Activated CD8-positive, alpha-beta memory T cell treated with anti-CD3 and anti-CD28 coated beads for 24 hours (primary cell): ENCODE results near the gene ETNPPL.
"Not testable (repeated sequence)": the region's sequence is repeated elsewhere in the genome, so short reads cannot be mapped to it uniquely, and the experiment has no call there.

Experiments used
- DNase-seq: peaks from one replicate; pipeline ENCODE4 v3.0.0-alpha.2; 2020

ETNPPL gene

DNA sequence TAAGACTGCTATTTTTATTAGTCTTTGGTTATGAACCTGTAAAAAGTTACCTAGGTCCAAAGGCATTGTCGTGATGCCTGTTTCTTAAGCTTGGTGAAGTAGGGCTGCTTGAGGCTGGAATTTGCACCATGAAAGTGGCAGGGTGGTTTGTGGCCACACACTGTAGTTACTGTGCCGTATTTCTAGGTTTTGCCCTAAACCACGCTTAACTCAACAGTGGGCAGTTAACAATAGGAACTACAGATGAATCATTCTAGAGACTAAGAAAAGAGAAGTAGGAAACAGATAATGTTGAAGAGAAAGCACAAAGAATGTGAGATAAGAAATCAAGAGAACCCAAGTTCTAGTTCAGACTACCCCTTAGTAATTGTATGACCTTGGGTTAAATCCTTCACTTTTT is 11.5 kb downstream of the ETNPPL start:
- no peak for DNase-seq

DNA sequence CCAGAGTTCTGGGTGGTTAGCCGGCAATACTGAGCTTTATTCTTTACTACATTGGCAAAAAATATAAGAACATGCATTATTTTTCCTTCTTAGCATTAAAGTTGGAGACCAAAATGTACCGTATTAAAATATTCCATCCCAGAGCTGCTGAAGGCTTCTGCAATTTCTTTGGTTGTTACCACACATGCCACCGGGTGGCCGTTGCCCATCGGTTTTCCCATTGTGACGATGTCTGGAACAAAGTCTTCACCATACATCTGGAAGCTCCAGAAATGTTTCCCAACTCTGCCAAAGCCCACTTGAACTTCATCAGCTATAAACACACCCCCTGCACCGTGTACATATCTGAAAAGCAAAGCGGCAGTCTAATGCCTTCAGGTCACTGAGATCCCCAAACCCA is 13.7 kb downstream of the ETNPPL start:
- DNase-seq, result no peak

DNA sequence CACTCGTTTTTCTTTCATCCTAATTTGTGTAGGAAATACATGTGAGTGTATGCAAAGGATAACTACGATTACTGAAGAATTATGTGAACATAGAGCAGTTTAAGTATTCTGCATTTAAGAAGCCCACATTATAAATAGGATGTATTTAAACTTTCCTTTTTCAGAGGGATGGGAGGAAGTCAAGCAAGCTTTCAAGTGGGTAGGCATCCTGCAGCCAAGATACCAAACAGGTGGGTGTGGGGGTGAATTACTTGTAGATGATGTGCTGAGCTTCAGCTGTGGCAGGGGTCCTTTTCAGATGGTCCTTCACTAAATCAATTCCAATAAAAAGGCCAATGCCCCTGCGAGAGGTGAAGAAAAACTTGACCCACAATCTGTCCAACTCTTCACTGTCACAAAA is 16.3 kb downstream of the ETNPPL start:
- DNase-seq, result no peak

DNA sequence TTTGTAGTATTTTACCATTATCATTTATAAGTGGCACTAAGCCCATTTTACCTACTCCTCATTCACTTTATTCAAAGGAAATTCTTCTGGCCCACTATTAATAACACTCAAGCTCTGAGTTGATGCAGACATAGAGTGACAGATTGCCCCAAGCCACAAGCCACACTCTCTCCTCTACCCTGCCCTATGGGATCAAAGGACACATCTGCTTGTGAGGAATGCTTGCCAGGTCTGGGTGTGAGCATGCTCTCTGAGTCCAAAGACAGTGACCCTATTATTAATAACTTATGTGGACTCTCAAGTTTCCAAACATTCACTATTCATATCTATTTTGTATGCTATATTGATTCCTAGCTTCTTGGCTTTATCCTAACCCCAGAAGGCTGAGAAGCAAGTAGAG is 18.5 kb downstream of the ETNPPL start:
- DNase-seq, result no peak

DNA sequence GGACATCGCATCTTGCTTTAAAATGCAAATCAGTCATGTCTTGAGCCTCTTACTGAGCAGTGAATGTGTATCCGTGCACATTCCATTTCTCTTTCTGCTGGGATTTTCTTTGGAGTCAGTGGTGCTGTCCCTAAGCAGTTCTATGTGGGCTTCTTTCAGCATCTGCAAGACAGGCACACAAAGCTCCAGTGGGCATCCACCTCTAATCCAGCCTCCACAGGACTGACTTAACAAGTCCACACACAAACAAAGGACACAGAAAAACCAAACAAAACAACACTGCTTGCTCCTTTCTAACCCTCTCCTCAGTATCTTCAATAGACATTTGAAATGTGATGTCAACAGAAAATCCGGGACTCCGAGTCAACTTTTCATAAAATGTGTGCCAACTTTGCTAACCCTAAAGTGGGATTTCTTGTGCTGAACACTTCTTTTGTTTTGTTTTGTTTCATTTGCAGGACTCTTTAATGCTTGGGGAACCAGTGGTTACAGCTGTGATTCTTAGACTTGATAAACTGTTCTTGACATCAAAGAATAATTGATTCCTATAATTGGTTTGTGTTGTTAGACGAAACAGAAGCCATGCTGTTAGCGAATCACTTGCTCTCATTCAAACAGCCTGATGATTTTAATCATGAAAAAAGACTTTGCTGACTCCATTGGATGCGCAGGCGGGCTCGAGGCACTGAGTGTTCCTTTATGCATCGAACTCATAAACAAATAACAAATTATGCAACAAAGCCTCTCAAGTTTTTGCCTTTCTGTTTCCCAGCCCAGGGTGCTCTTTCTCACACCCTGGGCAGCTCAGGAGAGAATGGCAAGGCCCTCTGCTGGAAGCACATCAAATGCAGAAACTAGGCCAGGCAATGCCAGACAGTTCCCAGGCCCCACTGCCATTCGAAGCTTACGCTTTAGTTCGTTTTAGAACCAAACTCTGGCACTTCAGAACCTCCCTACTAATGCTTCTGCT is 20.1 kb downstream of the ETNPPL start:
- no peak for DNase-seq

DNA sequence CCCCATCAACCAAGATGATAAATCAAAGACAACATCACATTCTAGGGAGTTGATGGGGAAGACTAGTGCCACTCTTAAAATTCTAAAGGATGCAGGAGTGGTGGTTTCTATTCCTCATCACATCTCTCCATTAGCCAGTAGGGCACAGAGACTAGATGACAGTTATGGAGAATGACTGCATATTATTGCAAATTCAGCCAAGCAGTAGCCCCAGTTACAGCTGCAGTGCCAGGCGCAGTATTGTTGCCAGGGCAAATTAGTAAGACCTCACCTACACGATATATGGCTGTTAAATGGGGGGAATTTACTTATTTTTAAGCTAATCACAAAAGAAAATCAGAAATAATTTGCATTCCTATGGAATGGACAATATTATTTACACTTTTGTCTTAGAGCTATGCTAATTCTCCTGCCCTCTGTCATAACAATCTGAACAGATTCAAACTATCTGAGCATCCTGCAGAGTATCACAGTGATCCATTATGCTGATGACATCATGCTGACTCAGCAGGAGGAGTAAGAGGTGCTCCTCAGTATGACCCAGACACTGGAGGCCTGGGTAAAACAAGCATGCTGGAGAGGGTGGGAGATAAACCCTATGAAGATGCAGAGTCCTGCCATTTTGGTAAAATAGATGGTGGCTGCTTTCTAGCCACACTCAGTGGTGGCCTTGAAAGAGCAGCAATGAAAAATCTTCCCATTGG is 24.7 kb downstream of the ETNPPL start:
- DNase-seq, result no peak

DNA sequence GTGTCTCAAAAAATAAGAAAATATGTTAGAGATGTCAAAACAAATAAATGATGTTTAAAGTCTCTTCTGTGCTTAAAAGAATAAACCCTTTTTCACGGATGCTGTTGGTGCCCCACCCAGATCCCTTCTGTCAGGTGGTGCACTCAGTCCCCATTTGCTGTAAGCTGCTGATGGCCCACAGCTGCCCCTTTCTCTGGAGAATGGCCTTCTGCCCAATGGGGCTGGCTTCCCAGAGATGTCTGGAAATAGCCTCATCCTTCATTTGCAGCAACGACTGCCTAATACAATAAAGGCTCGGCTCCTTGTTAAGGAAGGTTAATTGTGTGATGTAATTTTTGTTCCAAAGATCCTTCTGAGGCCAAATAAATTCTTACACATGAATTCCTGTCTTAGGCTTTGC is 31.8 kb downstream of the ETNPPL start:
- no peak for DNase-seq

DNA sequence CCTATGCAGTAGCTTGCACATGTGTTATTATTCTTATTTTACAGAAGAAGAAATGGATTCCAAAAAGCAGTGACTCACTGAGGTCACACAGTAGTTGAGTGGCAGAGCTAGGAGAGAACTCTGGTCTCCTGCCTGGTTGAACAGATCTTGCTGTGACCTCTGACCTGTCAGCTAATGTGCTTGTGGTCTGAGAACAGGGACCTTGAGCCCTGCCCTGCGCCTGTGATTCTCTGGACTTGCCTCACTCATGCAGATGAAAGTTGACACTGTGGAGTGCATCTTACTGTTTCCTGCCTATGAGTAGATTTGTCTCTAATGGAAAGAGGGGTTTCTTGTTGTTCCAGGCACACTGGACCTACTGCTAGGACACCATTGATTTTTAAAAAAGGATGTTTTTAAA is 32.3 kb downstream of the ETNPPL start:
- no peak for DNase-seq

DNA sequence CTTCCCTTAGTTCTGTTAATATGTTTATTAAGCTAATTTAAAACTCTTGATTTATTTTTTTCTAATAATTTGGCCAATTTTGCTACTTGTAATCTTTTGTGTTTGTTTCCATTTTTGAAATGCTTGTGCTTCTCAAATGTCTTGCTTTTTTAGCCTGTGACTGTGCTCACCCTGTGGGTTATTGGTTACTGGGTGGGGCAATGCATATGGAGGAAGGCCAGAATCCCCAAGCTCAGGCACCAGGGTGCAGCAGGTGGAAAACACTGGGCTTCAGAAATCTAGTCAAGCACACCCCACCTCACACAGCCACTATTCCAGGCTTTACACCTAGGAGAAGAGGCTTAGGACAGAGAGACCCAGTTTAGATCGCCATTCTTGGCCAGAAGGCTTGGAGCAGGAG is 33.1 kb downstream of the ETNPPL start:
- DNase-seq, result no peak

DNA sequence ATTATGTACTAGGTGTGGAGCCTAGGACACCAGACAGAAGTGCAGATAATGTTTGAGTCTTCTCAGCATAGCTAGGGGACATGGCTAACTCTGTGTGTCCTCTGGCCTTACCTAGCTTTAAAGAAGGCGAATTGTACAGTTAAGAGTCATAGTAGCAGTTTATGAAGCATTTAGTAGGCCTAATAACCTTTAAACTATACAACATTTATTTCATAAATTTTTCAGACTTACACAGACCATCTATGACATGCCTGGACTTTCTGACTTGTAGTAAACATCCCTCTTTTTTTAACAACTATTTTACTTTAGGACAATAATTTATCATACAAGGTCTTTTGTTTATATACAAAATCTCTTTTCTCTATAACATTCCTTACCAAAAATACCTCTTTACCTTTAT is 37.4 kb downstream of the ETNPPL start:
- no peak for DNase-seq

DNA sequence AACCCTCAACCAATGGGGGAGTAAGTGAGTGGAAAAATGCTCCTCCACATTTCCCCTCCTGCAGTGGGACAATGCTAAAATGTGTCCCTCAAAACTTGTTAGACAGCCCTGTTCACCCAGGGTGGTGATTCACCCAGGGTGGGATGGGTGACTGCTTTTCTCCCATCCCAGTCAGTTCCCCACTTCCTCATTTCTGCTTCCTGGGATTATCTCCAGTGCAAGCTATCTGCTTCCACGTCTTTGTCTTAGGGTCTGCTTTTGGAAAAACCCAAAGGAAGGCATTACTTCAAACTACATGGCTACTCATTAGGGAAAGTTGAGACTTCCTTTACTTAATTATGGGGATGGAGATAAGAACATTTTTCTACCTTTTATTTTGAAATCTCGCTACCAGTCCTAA is 45.5 kb downstream of the ETNPPL start:
- DNase-seq, result no peak

DNA sequence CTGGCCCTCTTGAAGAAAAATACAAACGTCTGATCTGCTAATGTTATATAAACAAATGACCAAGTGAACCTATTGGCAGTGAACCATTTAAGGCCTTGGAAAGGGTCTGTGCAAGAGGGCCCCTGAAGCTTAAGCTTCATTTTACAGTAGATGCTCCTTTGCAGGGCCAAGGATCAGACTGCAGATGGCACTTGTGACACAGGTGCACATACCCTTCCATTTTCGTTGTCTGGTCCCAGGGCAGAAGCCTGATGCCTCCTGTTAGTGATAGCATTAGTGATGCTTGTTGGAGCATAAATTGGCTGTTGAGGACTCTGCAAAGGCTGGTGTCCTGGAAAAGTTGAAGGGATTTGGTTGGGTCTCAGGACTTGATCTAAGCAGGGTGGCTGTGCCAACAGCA is 46.5 kb downstream of the ETNPPL start:
- no peak for DNase-seq

DNA sequence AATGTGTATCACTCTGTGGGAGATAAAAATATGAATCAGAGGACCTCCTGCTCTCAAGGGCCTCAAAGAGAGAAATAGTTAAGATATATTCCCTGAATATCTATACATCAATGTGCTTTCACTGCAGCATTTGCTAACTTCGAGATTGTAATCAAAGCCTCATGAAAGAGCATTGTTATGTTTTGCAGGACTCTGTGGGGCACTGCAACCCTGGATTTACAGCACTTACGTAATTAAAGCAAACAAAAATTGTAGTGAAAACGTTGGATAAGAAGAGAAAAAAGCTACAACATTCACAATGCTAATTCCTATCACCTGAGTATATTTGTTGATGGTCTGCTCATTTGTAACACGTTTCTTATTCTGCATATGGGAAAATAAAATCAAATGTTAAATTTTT is 48.0 kb downstream of the ETNPPL start:
- DNase-seq, result no peak

DNA sequence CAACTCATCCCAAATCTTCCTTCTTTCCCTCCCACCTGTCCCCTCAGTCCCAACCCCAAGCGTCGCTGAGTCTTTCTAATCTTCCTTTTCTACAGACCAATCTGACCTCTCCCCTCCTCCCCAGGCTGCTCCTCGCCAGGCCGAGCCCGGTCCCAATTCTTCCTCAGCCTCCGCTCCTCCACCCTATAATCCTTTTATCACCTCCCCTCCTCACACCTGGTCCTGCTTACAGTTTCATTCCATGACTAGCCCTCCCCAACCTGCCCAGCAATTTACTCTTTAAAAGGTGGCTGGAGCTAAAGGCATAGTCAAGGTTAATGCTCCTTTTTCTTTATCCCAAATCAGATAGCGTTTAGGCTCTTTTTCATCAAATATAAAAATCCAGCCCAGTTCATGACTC is 52.3 kb downstream of the ETNPPL start:
- not testable (repeated sequence) for DNase-seq

DNA sequence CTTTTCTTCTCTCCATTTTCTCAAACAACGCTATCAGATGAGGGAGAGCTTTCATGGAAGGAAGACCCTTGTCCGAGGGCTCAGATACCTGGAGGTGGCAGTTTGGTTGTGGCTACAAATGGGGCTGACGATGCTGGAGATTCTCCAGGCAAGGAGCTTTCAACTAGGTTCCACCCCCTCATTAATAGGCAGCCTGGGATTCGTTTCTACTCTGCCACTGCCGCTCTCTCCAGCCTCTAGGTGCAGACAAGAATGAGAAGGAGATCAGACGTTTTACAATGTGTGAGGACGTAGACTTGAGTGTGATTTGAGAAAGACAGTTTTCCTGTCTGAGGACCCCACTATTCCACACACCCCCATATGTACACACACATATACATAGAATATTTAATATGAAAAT is 53.1 kb downstream of the ETNPPL start:
- DNase-seq, result no peak

DNA sequence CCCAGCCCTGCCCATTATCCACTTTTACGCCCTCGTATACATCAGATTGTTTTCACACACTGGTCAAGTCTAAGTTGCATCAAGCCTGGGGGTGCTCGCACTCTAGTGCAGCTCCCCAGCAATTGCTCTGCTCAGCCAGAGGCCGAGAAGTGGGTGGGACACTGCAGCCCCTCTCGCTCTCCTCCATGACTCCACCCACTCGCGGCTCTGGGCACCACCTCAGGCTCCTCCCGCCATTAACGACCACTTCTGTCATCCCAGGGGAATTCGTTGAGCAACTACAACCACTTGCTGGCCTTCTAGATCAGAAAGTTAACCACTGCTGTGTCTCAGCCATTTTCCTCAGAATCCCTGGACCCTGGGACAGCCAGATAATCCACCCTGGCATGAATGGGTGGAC is 53.6 kb downstream of the ETNPPL start:
- DNase-seq, result no peak

DNA sequence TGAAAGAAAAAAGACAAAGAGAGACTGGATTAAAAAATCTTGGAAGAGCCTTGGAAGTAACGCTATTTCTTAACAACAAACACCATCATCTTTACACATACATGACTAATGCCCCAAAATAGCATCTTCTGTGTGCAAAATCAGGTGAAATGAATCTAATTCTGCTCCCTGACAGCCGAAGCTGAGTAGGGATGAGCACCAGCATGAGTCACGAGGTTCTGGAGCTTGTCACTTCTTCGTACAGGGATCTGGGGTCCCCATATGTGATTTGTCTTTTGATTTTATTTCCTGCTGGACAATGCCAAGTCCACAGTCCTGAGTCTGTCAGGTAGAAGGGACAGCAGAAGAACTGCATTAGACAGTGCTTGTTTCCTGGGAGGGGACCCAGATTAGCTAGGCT is 56.6 kb downstream of the ETNPPL start:
- no peak for DNase-seq

DNA sequence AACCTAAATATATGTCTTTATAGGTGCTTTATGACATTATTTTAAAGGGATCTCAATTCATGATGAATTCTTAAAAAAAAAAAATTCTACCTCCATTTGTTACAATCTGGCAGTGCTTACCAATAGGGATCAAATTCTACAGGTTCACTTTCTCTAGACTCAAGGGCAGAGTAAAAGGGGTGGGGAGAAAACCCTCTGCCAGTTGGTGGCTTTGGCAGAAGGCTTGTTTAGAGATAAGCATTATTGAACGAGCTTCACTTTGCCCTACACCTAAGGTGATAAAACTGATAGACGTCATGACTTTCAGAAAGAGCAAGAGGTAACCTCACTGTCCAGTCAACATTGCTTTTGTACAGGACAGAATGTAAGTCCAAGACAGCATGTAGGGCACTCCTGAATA is 58.9 kb downstream of the ETNPPL start:
- DNase-seq, result no peak

DNA sequence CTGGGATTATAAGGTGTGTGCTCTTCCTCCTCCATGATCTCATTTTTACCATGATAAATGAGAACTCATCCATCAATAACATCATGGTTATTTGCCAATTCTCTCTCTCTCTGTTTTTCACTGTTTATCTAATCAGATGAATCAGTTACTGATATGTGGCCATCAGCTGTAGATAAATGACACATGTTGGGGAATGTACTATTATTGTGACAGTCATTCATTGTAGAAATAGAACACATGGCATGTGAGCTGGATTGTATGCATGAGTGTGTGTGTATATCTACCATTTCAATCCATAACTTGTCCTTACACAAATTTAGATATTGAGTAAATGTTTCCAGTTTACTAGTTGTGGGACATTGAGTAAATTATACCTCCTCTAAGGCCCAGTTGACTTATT is 59.5 kb downstream of the ETNPPL start:
- no peak for DNase-seq

DNA sequence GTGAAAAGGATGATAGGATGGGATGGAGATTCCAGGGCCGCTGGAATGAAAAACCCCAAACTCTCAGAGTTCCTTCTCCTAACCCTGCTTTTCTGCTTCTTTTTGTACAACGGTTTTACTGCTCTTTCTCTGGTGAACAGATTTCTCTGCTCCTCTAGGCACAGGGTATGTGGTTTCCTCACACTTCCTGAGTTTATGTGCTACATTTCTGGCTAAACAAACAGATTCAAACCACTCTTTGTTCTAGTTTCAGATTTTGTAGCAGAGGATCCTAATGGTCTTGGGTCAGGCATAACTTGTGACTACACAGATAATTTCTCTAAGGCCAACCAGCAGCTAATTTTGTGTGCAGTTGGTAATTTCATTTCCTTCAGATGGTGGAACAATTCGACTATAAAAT is 59.9 kb downstream of the ETNPPL start:
- DNase-seq, result no peak

DNA sequence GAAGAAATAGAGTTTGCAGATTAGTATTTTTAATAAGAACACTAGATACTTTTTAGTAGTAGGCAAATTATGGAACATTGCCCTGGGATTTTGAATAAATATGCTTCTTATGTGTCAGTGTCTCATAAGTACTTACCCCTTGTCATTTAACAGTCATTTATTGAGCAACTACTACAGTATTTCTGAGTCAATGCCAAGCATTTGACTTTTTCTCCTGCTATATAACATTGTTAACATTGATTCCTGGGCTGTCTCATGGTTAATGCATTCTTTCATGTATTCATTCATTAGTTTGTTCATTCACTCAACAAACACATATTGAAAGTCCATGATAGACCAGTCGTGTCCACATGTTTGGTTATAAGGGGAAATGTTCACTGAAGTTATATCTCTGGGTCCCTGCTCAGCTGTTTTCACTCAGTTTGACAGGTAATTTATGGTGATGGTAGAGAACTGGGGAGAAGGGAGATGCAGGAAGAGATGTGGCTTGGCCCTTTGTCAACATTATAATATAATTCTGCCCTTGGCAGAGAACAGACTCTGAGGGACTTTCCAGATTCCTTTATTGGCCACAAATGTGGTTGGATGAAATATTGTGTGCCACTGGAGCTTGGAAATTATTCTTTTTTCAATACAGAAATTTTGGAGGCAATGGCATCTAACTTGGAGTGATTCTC is 62.6 kb downstream of the ETNPPL start:
- DNase-seq, result no peak

DNA sequence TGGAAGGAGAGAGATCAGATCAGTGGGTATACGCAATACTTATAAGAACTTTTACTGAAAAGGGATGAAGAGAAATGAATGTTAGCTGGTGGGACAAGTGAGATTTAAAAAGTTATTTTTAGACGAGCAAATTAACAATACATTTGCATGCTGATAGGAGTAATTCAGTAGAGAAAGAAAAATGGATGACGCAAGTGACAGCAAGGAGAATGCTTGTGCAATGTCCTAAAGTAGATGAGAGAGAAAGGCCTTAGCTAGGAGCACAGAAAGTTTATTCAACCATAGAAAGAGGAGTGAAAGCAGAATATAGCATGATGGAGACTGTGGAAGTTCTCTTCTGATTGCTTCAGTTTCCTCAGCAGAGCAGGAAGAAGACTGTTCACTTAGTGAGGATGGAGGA is 66.7 kb downstream of the ETNPPL start:
- no peak for DNase-seq

DNA sequence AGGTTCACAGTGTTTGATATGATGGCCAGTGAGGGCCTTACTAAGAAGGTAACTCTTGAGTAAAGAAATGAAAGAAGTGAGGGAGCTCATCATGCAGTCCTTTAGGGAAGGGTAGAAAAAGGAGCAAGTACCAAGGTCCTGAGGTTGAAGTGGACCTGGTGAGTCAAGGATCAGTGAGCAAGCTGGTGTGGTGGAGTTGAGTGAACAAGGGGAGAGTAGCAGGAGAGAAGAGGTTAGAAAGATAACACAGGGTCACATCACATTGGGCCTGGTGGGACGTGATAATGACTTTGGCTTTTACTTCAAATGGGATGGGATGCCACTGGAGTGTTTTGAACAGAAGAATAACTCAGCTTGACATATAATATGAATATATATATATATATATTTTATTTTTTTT is 67.8 kb downstream of the ETNPPL start:
- no peak for DNase-seq

DNA sequence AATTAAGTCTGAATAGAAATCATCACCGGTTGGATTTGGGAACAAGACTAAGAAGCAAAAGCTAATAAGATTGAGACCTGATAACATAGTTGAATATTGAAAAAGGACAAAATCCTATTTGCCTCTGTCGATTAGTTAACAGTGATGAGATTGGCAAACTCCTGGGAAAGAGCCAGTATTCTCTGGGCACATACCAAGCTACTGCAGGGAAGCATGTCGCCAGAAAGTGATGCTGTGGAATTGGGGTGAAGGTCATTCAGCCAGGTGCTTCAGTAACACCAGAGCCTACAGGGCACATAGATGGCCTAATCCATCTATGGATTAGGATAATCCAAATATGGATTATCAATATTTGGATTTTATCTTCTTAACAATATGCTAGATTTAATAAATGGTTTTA is 68.4 kb downstream of the ETNPPL start:
- DNase-seq, result no peak
